ENCODE data around the gene JMJD1C. TPM values are rescaled to one million over a fixed set of nuclear protein-coding genes. Genes with fewer than 3 reads are reported as not detected.
"Not testable (repeated sequence)": the region's sequence is repeated elsewhere in the genome, so short reads cannot be mapped to it uniquely, and the experiment has no call there.

Gene JMJD1C
- polyA plus RNA-seq, 2 donors, result 22.0 to 49.1 TPM

GRCh38 chr10:63500551-63500950 is 34.8 kb upstream of the JMJD1C start:
- H3K4me3 ChIP-seq (ENCODE audit: low read depth in 1 of 2, low read length in 2 of 2); H3K9me3 ChIP-seq (ENCODE audit: control insufficient read depth in 2 of 2, insufficient read depth in 1 of 2, low read depth in 1 of 2, low read length in 1 of 2); H3K4me1 ChIP-seq (ENCODE audit: control insufficient read depth in 2 of 2, insufficient read depth in 2 of 2, low read length in 1 of 2); H3K27ac ChIP-seq (ENCODE audit: low read depth in 2 of 2, low read length in 1 of 2); H3K27me3 ChIP-seq (ENCODE audit: control insufficient read depth in 1 of 2, insufficient read depth in 2 of 2, low read length in 2 of 2); H3K36me3 ChIP-seq (ENCODE audit: control insufficient read depth in 2 of 2, insufficient read depth in 2 of 2, low read length in 1 of 2): not testable (repeated sequence)
- WGBS, 2 donors, result 95 to 96% methylated on average over 5 of the region's 5 CpGs

DNA sequence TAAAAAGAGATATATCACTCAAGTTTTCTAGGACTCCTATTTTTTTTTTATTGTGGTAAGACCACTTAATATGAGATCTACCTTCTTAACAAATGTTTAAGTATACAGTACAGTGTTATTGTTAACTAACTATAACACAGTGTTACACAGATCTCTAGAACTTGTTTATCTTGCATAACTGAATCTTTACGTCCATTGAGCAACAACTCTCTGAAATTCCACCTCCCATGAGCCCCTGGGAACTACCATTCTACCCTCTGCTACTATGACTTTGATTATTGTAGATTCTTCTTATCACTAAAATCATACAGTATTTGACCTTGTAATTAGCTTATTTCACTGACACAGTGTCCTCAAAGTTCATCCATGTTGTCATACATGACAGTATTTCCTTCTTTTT is 32.9 kb upstream of the JMJD1C start:
- Histone ChIP-seq H3K27ac (ENCODE audit: low read depth in 2 of 2, low read length in 1 of 2) (no peak overlapping the region), H3K4me3 (ENCODE audit: low read depth in 1 of 2, low read length in 2 of 2) (no peak overlapping the region), H3K27me3 (ENCODE audit: control insufficient read depth in 1 of 2, insufficient read depth in 2 of 2, low read length in 2 of 2) (no peaks in the 10 kb centered on the region), H3K4me1 (ENCODE audit: control insufficient read depth in 2 of 2, insufficient read depth in 2 of 2, low read length in 1 of 2) (no peaks in the 10 kb centered on the region), H3K36me3 (ENCODE audit: control insufficient read depth in 2 of 2, insufficient read depth in 2 of 2, low read length in 1 of 2) (no peaks in the 10 kb centered on the region), H3K9me3 (ENCODE audit: control insufficient read depth in 2 of 2, insufficient read depth in 1 of 2, low read depth in 1 of 2, low read length in 1 of 2) (no peaks in the 10 kb centered on the region)
- 72 to 84% methylated on average over 1 of the region's 1 CpG for WGBS, 2 donors

GRCh38 chr10:63497321-63497720 is 31.5 kb upstream of the JMJD1C start:
- H3K27me3 ChIP-seq (ENCODE audit: control insufficient read depth in 1 of 2, insufficient read depth in 2 of 2, low read length in 2 of 2), result no peaks in the 10 kb centered on the region
- H3K27ac ChIP-seq (ENCODE audit: low read depth in 2 of 2, low read length in 1 of 2), result no peak overlapping the region
- no peaks in the 10 kb centered on the region for H3K36me3 ChIP-seq (ENCODE audit: control insufficient read depth in 2 of 2, insufficient read depth in 2 of 2, low read length in 1 of 2)
- no peaks in the 10 kb centered on the region for H3K9me3 ChIP-seq (ENCODE audit: control insufficient read depth in 2 of 2, insufficient read depth in 1 of 2, low read depth in 1 of 2, low read length in 1 of 2)
- WGBS, 2 donors, result 78 to 79% methylated on average over 1 of the region's 1 CpG
- H3K4me3 ChIP-seq (ENCODE audit: low read depth in 1 of 2, low read length in 2 of 2), result no peak overlapping the region
- H3K4me1 ChIP-seq (ENCODE audit: control insufficient read depth in 2 of 2, insufficient read depth in 2 of 2, low read length in 1 of 2), result peaks cover 0 to 1% of the 10 kb centered on the region in 2 donors

DNA sequence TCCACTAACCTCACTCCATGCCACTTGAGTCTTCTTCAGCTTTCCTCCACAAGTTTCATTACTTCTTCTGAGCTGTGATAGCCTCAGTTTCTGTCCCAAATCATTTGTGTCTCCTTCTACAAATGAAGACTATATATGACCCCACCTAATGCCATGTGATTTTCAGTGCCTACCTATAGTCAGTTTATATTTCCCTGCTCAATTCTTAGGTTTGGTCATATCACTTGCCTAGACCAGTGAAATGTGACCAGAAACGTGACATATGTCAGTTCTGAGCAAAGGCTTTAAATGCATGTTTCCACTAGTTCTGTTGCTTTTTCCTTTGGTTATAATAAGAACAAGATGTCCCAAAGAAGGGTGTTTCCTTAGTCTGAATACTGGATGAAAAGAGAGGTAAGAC is 30.8 kb upstream of the JMJD1C start:
- peaks cover 0 to 2% of the 10 kb centered on the region in 2 donors for H3K4me1 ChIP-seq (ENCODE audit: control insufficient read depth in 2 of 2, insufficient read depth in 2 of 2, low read length in 1 of 2)
- 62 to 80% methylated on average over 1 of the region's 1 CpG for WGBS, 2 donors
- H3K36me3 ChIP-seq (ENCODE audit: control insufficient read depth in 2 of 2, insufficient read depth in 2 of 2, low read length in 1 of 2), result no peaks in the 10 kb centered on the region
- H3K9me3 ChIP-seq (ENCODE audit: control insufficient read depth in 2 of 2, insufficient read depth in 1 of 2, low read depth in 1 of 2, low read length in 1 of 2), result no peaks in the 10 kb centered on the region
- H3K27me3 ChIP-seq (ENCODE audit: control insufficient read depth in 1 of 2, insufficient read depth in 2 of 2, low read length in 2 of 2), result no peaks in the 10 kb centered on the region
- H3K4me3 ChIP-seq (ENCODE audit: low read depth in 1 of 2, low read length in 2 of 2), result no peak overlapping the region
- H3K27ac ChIP-seq (ENCODE audit: low read depth in 2 of 2, low read length in 1 of 2), result no peak overlapping the region

DNA sequence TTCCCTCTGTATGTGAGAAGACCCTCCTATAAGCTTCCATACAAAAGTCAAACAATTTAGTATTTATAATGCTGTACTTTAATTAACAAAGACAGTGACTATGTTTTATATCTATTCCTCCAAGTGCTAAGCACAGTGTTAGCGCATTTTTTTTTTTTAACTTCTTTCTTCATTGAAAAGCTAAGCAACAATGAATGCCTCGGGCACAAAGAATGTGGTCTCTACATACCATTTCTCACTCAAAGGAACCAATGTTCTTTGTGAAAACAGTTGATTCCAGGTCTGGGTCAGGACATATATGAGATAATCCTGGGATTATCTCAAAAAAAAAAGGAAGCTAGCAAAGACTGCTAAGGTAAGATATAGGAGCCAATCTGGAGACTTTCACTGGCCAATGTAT is 29.2 kb upstream of the JMJD1C start:
- 88 to 90% methylated on average over 2 of the region's 2 CpGs for WGBS, 2 donors
- H3K4me3 ChIP-seq (ENCODE audit: low read depth in 1 of 2, low read length in 2 of 2), result no peak overlapping the region
- no peaks in the 10 kb centered on the region for H3K9me3 ChIP-seq (ENCODE audit: control insufficient read depth in 2 of 2, insufficient read depth in 1 of 2, low read depth in 1 of 2, low read length in 1 of 2)
- peaks cover 0 to 2% of the 10 kb centered on the region in 2 donors for H3K4me1 ChIP-seq (ENCODE audit: control insufficient read depth in 2 of 2, insufficient read depth in 2 of 2, low read length in 1 of 2)
- no peaks in the 10 kb centered on the region for H3K36me3 ChIP-seq (ENCODE audit: control insufficient read depth in 2 of 2, insufficient read depth in 2 of 2, low read length in 1 of 2)
- H3K27ac ChIP-seq (ENCODE audit: low read depth in 2 of 2, low read length in 1 of 2), result no peak overlapping the region
- H3K27me3 ChIP-seq (ENCODE audit: control insufficient read depth in 1 of 2, insufficient read depth in 2 of 2, low read length in 2 of 2), result no peaks in the 10 kb centered on the region

- Histone ChIP-seq H3K27ac (ENCODE audit: low read depth in 2 of 2, low read length in 1 of 2) (no peak overlapping the region), H3K4me1 (ENCODE audit: control insufficient read depth in 2 of 2, insufficient read depth in 2 of 2, low read length in 1 of 2) (peaks cover 0 to 2% of the 10 kb centered on the region in 2 donors), H3K9me3 (ENCODE audit: control insufficient read depth in 2 of 2, insufficient read depth in 1 of 2, low read depth in 1 of 2, low read length in 1 of 2) (no peaks in the 10 kb centered on the region), H3K27me3 (ENCODE audit: control insufficient read depth in 1 of 2, insufficient read depth in 2 of 2, low read length in 2 of 2) (no peaks in the 10 kb centered on the region), H3K36me3 (ENCODE audit: control insufficient read depth in 2 of 2, insufficient read depth in 2 of 2, low read length in 1 of 2) (peaks cover 0 to 2% of the 10 kb centered on the region in 2 donors), H3K4me3 (ENCODE audit: low read depth in 1 of 2, low read length in 2 of 2) (no peak overlapping the region)
- WGBS, 2 donors, result 95 to 96% methylated on average over 4 of the region's 4 CpGs
Measured at GRCh38 chr10:63493004-63493403, 27.2 kb upstream of the JMJD1C start.

- H3K4me3 ChIP-seq (ENCODE audit: low read depth in 1 of 2, low read length in 2 of 2); H3K36me3 ChIP-seq (ENCODE audit: control insufficient read depth in 2 of 2, insufficient read depth in 2 of 2, low read length in 1 of 2): not testable (repeated sequence)
- whole genome bisulfite sequencing, 2 donors, result 65 to 69% methylated on average over 6 of the region's 6 CpGs
Measured at GRCh38 chr10:63492317-63492690, 26.5 kb upstream of the JMJD1C start.

GRCh38 chr10:63491588-63492316 is 26.0 kb upstream of the JMJD1C start:
- H3K27ac ChIP-seq (ENCODE audit: low read depth in 2 of 2, low read length in 1 of 2), result peak overlapping the region in 1 of 2 donors; percentile 71
- H3K36me3 ChIP-seq (ENCODE audit: control insufficient read depth in 2 of 2, insufficient read depth in 2 of 2, low read length in 1 of 2), result peaks cover 0 to 2% of the 10 kb centered on the region in 2 donors
- peaks cover 0 to 2% of the 10 kb centered on the region in 2 donors for H3K4me1 ChIP-seq (ENCODE audit: control insufficient read depth in 2 of 2, insufficient read depth in 2 of 2, low read length in 1 of 2)
- H3K9me3 ChIP-seq (ENCODE audit: control insufficient read depth in 2 of 2, insufficient read depth in 1 of 2, low read depth in 1 of 2, low read length in 1 of 2), result no peaks in the 10 kb centered on the region
- no peak overlapping the region for H3K4me3 ChIP-seq (ENCODE audit: low read depth in 1 of 2, low read length in 2 of 2)
- WGBS, 2 donors, result 72 to 80% methylated on average over 8 of the region's 8 CpGs
- no peaks in the 10 kb centered on the region for H3K27me3 ChIP-seq (ENCODE audit: control insufficient read depth in 1 of 2, insufficient read depth in 2 of 2, low read length in 2 of 2)

More at GRCh38 chr10:63492317-63492690, 26.5 kb upstream of the JMJD1C start:
- not testable (repeated sequence) for H3K4me1 ChIP-seq (ENCODE audit: control insufficient read depth in 2 of 2, insufficient read depth in 2 of 2, low read length in 1 of 2); H3K27me3 ChIP-seq (ENCODE audit: control insufficient read depth in 1 of 2, insufficient read depth in 2 of 2, low read length in 2 of 2); H3K9me3 ChIP-seq (ENCODE audit: control insufficient read depth in 2 of 2, insufficient read depth in 1 of 2, low read depth in 1 of 2, low read length in 1 of 2)
- H3K27ac ChIP-seq (ENCODE audit: low read depth in 2 of 2, low read length in 1 of 2), result peak overlapping the region in 1 of 2 donors; percentile 7

DNA sequence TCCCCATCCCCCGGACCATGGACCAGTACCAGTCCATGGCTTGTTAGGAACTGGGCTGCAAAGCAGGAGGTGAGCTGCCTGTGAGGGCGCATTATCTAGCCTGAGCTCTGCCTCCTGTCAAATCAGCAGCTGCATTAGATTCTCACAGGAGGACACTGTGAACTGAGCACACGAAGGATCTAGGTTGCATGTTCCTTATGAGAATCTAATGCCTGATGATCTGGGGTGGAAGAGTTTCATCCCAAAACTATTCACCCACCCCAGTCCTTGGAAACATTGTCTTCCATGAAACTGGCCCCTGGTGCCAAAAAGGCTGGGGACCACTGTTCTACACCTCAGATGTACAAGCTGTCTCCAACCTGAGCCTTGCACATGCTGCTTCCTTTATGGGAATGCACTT is 24.1 kb upstream of the JMJD1C start:
- no peaks in the 10 kb centered on the region for H3K27me3 ChIP-seq (ENCODE audit: control insufficient read depth in 1 of 2, insufficient read depth in 2 of 2, low read length in 2 of 2)
- H3K27ac ChIP-seq (ENCODE audit: low read depth in 2 of 2, low read length in 1 of 2), result no peak overlapping the region
- H3K36me3 ChIP-seq (ENCODE audit: control insufficient read depth in 2 of 2, insufficient read depth in 2 of 2, low read length in 1 of 2), result peaks cover 0 to 2% of the 10 kb centered on the region in 2 donors
- H3K4me3 ChIP-seq (ENCODE audit: low read depth in 1 of 2, low read length in 2 of 2), result no peak overlapping the region
- no peaks in the 10 kb centered on the region for H3K9me3 ChIP-seq (ENCODE audit: control insufficient read depth in 2 of 2, insufficient read depth in 1 of 2, low read depth in 1 of 2, low read length in 1 of 2)
- WGBS, 2 donors, result 95% methylated on average over 3 of the region's 3 CpGs
- peaks cover 0 to 2% of the 10 kb centered on the region in 2 donors for H3K4me1 ChIP-seq (ENCODE audit: control insufficient read depth in 2 of 2, insufficient read depth in 2 of 2, low read length in 1 of 2)

GRCh38 chr10:63487990-63488389 is 22.2 kb upstream of the JMJD1C start:
- Histone ChIP-seq H3K27me3 (ENCODE audit: control insufficient read depth in 1 of 2, insufficient read depth in 2 of 2, low read length in 2 of 2) (no peaks in the 10 kb centered on the region), H3K9me3 (ENCODE audit: control insufficient read depth in 2 of 2, insufficient read depth in 1 of 2, low read depth in 1 of 2, low read length in 1 of 2) (no peaks in the 10 kb centered on the region), H3K4me1 (ENCODE audit: control insufficient read depth in 2 of 2, insufficient read depth in 2 of 2, low read length in 1 of 2) (peaks cover 0 to 2% of the 10 kb centered on the region in 2 donors), H3K36me3 (ENCODE audit: control insufficient read depth in 2 of 2, insufficient read depth in 2 of 2, low read length in 1 of 2) (peaks cover 0 to 2% of the 10 kb centered on the region in 2 donors), H3K4me3 (ENCODE audit: low read depth in 1 of 2, low read length in 2 of 2) (no peak overlapping the region), H3K27ac (ENCODE audit: low read depth in 2 of 2, low read length in 1 of 2) (no peak overlapping the region)
- 83 to 88% methylated on average over 3 of the region's 3 CpGs for WGBS, 2 donors

Measured in esophagus (tissue), 2 donors.